ENCODE measurements around the gene DPH2.

DNA sequence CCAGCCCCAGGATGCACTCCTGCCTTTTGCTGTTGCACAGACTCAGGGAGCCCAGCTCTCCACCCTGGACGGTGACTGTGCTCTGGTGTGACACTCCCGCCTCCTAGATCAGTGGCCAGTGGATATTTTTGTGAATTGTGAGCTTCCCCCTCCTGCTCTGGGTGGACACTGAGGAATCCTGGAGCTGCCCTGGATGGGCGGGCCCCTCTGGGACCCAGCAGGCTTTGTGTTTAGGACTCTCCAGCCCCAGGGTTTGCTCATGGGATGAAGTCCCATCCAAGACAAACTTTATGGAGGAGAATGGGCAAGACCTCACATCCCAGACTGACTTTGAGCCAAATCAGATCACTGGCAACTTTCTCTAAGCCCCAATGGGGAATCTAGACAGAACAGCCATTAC is 45.4 kb downstream of the DPH2 start:
- TF ChIP-seq, protein P1, sequence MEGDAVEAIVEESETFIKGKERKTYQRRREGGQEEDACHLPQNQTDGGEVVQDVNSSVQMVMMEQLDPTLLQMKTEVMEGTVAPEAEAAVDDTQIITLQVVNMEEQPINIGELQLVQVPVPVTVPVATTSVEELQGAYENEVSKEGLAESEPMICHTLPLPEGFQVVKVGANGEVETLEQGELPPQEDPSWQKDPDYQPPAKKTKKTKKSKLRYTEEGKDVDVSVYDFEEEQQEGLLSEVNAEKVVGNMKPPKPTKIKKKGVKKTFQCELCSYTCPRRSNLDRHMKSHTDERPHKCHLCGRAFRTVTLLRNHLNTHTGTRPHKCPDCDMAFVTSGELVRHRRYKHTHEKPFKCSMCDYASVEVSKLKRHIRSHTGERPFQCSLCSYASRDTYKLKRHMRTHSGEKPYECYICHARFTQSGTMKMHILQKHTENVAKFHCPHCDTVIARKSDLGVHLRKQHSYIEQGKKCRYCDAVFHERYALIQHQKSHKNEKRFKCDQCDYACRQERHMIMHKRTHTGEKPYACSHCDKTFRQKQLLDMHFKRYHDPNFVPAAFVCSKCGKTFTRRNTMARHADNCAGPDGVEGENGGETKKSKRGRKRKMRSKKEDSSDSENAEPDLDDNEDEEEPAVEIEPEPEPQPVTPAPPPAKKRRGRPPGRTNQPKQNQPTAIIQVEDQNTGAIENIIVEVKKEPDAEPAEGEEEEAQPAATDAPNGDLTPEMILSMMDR (IDR thresholded peaks at IDR 0.05; ENCODE audit: low read depth, low read length): no peak
- TF ChIP-seq EZH2phosphoT487 (IDR thresholded peaks at IDR 0.05; ENCODE audit: low read depth): no peak
